ENCODE results near the gene FHOD3. TPM values are rescaled to one million over a fixed set of nuclear protein-coding genes. Genes with fewer than 3 reads are reported as not detected.

FHOD3 gene
- total RNA-seq, 1 donor = 13.0 TPM

- DNase-seq (ENCODE audit: insufficient read length, low spot score, missing footprints) = no peak
- H3K4me2 ChIP-seq (ENCODE audit: insufficient read depth, low read length) = no peak overlapping the region
- no peaks in the 10 kb centered on the region for H3K79me2 ChIP-seq (ENCODE audit: insufficient read depth, low read length)
- no peaks in the 10 kb centered on the region for H3K36me3 ChIP-seq (ENCODE audit: insufficient read depth, low read length)
- H3K9me3 ChIP-seq (ENCODE audit: low read depth, low read length) = no peaks in the 10 kb centered on the region
- no peak overlapping the region for H3K27ac ChIP-seq (ENCODE audit: low read depth, low read length)
- no peaks in the 10 kb centered on the region for H4K20me1 ChIP-seq (ENCODE audit: insufficient read depth, low read length)
- TF ChIP-seq, protein P1, sequence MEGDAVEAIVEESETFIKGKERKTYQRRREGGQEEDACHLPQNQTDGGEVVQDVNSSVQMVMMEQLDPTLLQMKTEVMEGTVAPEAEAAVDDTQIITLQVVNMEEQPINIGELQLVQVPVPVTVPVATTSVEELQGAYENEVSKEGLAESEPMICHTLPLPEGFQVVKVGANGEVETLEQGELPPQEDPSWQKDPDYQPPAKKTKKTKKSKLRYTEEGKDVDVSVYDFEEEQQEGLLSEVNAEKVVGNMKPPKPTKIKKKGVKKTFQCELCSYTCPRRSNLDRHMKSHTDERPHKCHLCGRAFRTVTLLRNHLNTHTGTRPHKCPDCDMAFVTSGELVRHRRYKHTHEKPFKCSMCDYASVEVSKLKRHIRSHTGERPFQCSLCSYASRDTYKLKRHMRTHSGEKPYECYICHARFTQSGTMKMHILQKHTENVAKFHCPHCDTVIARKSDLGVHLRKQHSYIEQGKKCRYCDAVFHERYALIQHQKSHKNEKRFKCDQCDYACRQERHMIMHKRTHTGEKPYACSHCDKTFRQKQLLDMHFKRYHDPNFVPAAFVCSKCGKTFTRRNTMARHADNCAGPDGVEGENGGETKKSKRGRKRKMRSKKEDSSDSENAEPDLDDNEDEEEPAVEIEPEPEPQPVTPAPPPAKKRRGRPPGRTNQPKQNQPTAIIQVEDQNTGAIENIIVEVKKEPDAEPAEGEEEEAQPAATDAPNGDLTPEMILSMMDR (IDR thresholded peaks at IDR 0.05; ENCODE audit: extremely low read depth, low read depth, low read length) = no peak
- no peaks in the 10 kb centered on the region for H3K4me1 ChIP-seq (ENCODE audit: insufficient read depth, low read length)
- H3K27me3 ChIP-seq (ENCODE audit: insufficient read depth, low read length) = no peaks in the 10 kb centered on the region
- no peak overlapping the region for H2AFZ ChIP-seq (ENCODE audit: low read length)
- no peak overlapping the region for H3K4me3 ChIP-seq (ENCODE audit: insufficient read depth, low read length)
These were observed 521.1 kb downstream of the FHOD3 start for GRCh38 chr18:36818652-36819051.

DNA sequence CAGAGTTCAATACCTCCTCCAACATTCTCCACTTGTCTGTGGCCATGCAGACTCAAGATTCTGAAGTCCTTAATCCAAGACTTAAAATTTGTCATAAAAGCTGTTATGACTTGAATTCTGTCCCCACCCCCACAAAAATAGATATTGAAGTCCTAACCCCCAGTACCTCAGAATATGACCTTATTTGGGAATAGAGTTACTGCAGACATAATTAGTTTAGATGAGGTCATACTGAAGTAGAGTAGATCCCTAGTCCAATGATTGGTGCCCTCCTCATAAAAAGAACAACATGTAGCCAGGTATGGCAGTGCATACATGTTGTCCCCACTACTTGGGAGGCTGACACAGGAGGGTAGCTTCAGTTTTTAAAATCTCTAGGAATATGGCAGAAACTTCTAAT is 522.1 kb downstream of the FHOD3 start:
- TF ChIP-seq, protein P1 (IDR thresholded peaks at IDR 0.05; ENCODE audit: extremely low read depth, low read depth, low read length) = no peak
- no peaks in the 10 kb centered on the region for H3K36me3 ChIP-seq (ENCODE audit: insufficient read depth, low read length)
- H3K4me2 ChIP-seq (ENCODE audit: insufficient read depth, low read length) = no peak overlapping the region
- H4K20me1 ChIP-seq (ENCODE audit: insufficient read depth, low read length) = no peaks in the 10 kb centered on the region
- no peaks in the 10 kb centered on the region for H3K9me3 ChIP-seq (ENCODE audit: low read depth, low read length)
- H3K4me1 ChIP-seq (ENCODE audit: insufficient read depth, low read length) = no peaks in the 10 kb centered on the region
- H3K27ac ChIP-seq (ENCODE audit: low read depth, low read length) = no peak overlapping the region
- H2AFZ ChIP-seq (ENCODE audit: low read length) = no peak overlapping the region
- no peak for DNase-seq (ENCODE audit: insufficient read length, low spot score, missing footprints)
- H3K79me2 ChIP-seq (ENCODE audit: insufficient read depth, low read length) = peaks cover 3% of the 10 kb centered on the region
- no peaks in the 10 kb centered on the region for H3K27me3 ChIP-seq (ENCODE audit: insufficient read depth, low read length)
- no peak overlapping the region for H3K4me3 ChIP-seq (ENCODE audit: insufficient read depth, low read length)

- Histone ChIP-seq H3K4me2 (ENCODE audit: insufficient read depth, low read length) (no peak overlapping the region), H4K20me1 (ENCODE audit: insufficient read depth, low read length) (no peaks in the 10 kb centered on the region), H2AFZ (ENCODE audit: low read length) (no peak overlapping the region), H3K4me1 (ENCODE audit: insufficient read depth, low read length) (no peaks in the 10 kb centered on the region), H3K27ac (ENCODE audit: low read depth, low read length) (no peak overlapping the region), H3K79me2 (ENCODE audit: insufficient read depth, low read length) (peaks cover 7% of the 10 kb centered on the region), H3K27me3 (ENCODE audit: insufficient read depth, low read length) (no peaks in the 10 kb centered on the region), H3K36me3 (ENCODE audit: insufficient read depth, low read length) (no peaks in the 10 kb centered on the region), H3K9me3 (ENCODE audit: low read depth, low read length) (no peaks in the 10 kb centered on the region), H3K4me3 (ENCODE audit: insufficient read depth, low read length) (no peak overlapping the region)
- no peak for DNase-seq (ENCODE audit: insufficient read length, low spot score, missing footprints)
- TF ChIP-seq, protein P1 (IDR thresholded peaks at IDR 0.05; ENCODE audit: extremely low read depth, low read depth, low read length) = no peak
These were observed 524.2 kb downstream of the FHOD3 start for GRCh38 chr18:36821681-36822080.

DNA sequence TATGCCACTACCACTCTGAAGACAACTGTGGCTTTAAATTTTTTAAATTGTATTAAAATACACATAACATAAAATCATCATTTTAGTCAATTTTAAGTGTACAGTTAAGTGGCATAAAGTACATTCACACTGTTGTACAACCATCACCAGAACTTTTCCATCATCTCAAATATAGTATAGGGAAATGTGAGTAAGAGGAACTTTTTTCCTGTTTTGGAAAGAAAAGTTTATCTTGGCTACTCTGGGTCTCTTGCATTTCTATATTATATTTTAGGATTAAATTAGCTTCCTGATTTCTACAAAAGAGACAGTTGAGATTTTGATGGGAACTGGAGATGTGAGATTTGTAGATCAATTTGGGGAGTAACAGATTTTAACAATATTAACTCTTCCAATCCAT is 528.0 kb downstream of the FHOD3 start:
- Histone ChIP-seq H3K4me2 (ENCODE audit: insufficient read depth, low read length) (no peak overlapping the region), H3K9me3 (ENCODE audit: low read depth, low read length) (no peaks in the 10 kb centered on the region), H3K4me3 (ENCODE audit: insufficient read depth, low read length) (no peak overlapping the region), H3K79me2 (ENCODE audit: insufficient read depth, low read length) (peaks cover 30% of the 10 kb centered on the region), H4K20me1 (ENCODE audit: insufficient read depth, low read length) (no peaks in the 10 kb centered on the region), H3K27me3 (ENCODE audit: insufficient read depth, low read length) (no peaks in the 10 kb centered on the region), H3K4me1 (ENCODE audit: insufficient read depth, low read length) (peaks cover 7% of the 10 kb centered on the region), H3K36me3 (ENCODE audit: insufficient read depth, low read length) (no peaks in the 10 kb centered on the region), H2AFZ (ENCODE audit: low read length) (no peak overlapping the region), H3K27ac (ENCODE audit: low read depth, low read length) (no peak overlapping the region)
- TF ChIP-seq, protein P1 (IDR thresholded peaks at IDR 0.05; ENCODE audit: extremely low read depth, low read depth, low read length) = no peak
- no peak for DNase-seq (ENCODE audit: insufficient read length, low spot score, missing footprints)
